PC-3 (cell line): Measurements from ENCODE around the gene CEP112.

Experiments
- EZH2 ChIP-seq: fragments of 300-600 bp; sonication (generic); IDR thresholded peaks from one replicate; pipeline ENCODE4 v1.6.1; 2017; ENCODE audit warnings: antibody characterized with exemption, mild to moderate bottlenecking, low read length; ENCODE audit not compliant: unreplicated experiment
- TF ChIP-seq, protein P1 (sequence below): fragments of 300-600 bp; sonication (generic); conservative IDR thresholded peaks from 2 replicates; pipeline ENCODE4 v1.5.1; 2017; ENCODE audit warnings: antibody characterized with exemption, low read depth, mild to moderate bottlenecking, low read length

DNA sequence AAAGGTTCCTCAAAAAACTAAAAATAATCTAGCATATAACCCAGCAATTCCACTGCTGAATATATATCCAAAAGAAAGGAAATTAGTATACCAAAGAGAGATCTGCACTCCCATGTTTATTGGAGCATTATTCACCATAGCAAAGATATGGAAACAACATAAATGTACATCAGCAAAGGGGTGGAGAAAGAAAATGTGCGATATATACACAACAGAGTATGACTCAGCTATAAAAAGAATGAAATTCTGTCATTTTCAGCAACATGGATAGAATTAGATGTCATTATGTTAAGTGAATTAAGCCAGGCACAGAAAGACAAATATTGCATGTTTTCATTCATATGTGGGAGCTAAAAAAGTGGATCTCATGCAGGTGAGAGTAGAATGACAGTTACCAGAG lies 350.8 kb downstream of the CEP112 start:
- TF ChIP-seq, protein P1, sequence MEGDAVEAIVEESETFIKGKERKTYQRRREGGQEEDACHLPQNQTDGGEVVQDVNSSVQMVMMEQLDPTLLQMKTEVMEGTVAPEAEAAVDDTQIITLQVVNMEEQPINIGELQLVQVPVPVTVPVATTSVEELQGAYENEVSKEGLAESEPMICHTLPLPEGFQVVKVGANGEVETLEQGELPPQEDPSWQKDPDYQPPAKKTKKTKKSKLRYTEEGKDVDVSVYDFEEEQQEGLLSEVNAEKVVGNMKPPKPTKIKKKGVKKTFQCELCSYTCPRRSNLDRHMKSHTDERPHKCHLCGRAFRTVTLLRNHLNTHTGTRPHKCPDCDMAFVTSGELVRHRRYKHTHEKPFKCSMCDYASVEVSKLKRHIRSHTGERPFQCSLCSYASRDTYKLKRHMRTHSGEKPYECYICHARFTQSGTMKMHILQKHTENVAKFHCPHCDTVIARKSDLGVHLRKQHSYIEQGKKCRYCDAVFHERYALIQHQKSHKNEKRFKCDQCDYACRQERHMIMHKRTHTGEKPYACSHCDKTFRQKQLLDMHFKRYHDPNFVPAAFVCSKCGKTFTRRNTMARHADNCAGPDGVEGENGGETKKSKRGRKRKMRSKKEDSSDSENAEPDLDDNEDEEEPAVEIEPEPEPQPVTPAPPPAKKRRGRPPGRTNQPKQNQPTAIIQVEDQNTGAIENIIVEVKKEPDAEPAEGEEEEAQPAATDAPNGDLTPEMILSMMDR = no peak
- no peak for TF ChIP-seq EZH2
